Erythroblast (primary cell): Measurements from ENCODE around the gene CCAR1.

ENCODE experiments used
- GATA1 ChIP-seq: IDR thresholded peaks from 2 replicates; pipeline ENCODE4 v1.6.1; 2011; ENCODE audit warnings: low read depth, mild to moderate bottlenecking, control low read depth, low read length, moderate library complexity
- POLR2A ChIP-seq: IDR thresholded peaks from 2 replicates; pipeline ENCODE4 v1.6.1; 2011; ENCODE audit warnings: mild to moderate bottlenecking, low read length

GRCh38 chr10:68811314-68812009 is 90.4 kb downstream of the CCAR1 start:
- TF ChIP-seq POLR2A (no peak), GATA1 (no peak)
